Ascending aorta (tissue), 2 donors: Measurements from ENCODE around the gene PPL. TPM values are rescaled to one million over a fixed set of nuclear protein-coding genes. Genes with fewer than 3 reads are reported as not detected.
"Not testable (repeated sequence)": the region's sequence is repeated elsewhere in the genome, so short reads cannot be mapped to it uniquely, and the experiment has no call there.

ENCODE experiments used
- DNase-seq, 2 donors: peaks; one replicate each; pipeline ENCODE4 v3.0.0-alpha.2; 2019; ENCODE audit warnings: low spot score in 2 of 2
- H3K27ac ChIP-seq, 2 donors: fragments of 200-600 bp; sonication (generic); one replicate each; pipeline ENCODE4 v1.5.1; 2016 to 2017; ENCODE audit warnings: mild to moderate bottlenecking in 1 of 2
- H3K27me3 ChIP-seq: fragments of 200-600 bp; sonication (generic); one replicate; pipeline ENCODE4 v1.5.1; 2017
- H3K36me3 ChIP-seq, 2 donors: fragments of 200-600 bp; sonication (generic); one replicate each; pipeline ENCODE4 v1.5.1; 2016
- H3K4me1 ChIP-seq, 2 donors: fragments of 200-600 bp; sonication (generic); one replicate each; pipeline ENCODE4 v1.5.1; 2016 to 2017; ENCODE audit warnings: mild to moderate bottlenecking in 1 of 2
- H3K4me3 ChIP-seq, 2 donors: fragments of 200-600 bp; sonication (generic); one replicate each; pipeline ENCODE4 v1.5.1; 2016 to 2017; ENCODE audit warnings: mild to moderate bottlenecking in 1 of 2
- H3K9me3 ChIP-seq, 2 donors: fragments of 200-600 bp; sonication (generic); one replicate each; pipeline ENCODE4 v1.5.1; 2016
- intact Hi-C: fragments of 100-400 bp; cut with DNase I; formaldehyde crosslinking; loops from one replicate; pipeline ENCODE4 v1.15.1; 2023
- total RNA-seq: library from RNA; depleted of rRNA; stranded (reverse); fragments of >200 nt; gene quantifications from one replicate; pipeline ENCODE4 v1.1.0, GENCODE V29; 2016
- TF ChIP-seq, protein P1 (sequence below), 3 experiments: fragments of 200-600 bp in 2 of 3; fragments of 450-650 bp in 1 of 3; sonication (generic) in 2 of 3; IDR thresholded peaks; one replicate each; pipeline ENCODE4 v1.5.1; 2016 to 2019; ENCODE audit warnings: antibody characterized with exemption in 3 of 3, mild to moderate bottlenecking in 1 of 3, moderate library complexity in 1 of 3

The PPL gene
- total RNA-seq, 1 donor from 2014 or later: 25.7 TPM

DNA sequence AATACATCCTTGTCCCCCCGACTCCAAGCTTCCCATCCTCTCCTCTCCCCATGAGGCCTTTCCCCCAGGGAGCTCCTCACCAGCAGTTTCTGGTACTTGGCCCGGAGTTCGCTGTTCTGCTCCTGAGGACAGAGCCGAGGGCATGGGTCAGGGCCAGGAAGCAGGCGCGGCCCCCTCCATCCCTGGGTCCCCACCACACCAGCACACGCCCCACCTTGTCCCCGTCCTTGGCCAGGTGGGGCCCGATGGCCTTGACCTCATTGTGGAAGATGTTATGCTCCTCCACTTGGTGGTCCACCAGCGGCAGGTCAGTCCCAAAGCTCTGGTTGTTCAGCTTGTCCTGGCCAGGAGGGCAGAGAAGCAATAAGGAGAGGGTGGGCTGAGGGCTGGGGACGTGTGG, 36.2 kb downstream of the PPL start:
- no peaks in the 10 kb centered on the region for H3K4me1 ChIP-seq
- intact Hi-C loops: no loop called here
- no peak for DNase-seq
- H3K9me3 ChIP-seq: peaks cover 0 to 3% of the 10 kb centered on the region in 2 donors
- no peak overlapping the region for H3K4me3 ChIP-seq
- TF ChIP-seq, protein P1, sequence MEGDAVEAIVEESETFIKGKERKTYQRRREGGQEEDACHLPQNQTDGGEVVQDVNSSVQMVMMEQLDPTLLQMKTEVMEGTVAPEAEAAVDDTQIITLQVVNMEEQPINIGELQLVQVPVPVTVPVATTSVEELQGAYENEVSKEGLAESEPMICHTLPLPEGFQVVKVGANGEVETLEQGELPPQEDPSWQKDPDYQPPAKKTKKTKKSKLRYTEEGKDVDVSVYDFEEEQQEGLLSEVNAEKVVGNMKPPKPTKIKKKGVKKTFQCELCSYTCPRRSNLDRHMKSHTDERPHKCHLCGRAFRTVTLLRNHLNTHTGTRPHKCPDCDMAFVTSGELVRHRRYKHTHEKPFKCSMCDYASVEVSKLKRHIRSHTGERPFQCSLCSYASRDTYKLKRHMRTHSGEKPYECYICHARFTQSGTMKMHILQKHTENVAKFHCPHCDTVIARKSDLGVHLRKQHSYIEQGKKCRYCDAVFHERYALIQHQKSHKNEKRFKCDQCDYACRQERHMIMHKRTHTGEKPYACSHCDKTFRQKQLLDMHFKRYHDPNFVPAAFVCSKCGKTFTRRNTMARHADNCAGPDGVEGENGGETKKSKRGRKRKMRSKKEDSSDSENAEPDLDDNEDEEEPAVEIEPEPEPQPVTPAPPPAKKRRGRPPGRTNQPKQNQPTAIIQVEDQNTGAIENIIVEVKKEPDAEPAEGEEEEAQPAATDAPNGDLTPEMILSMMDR (IDR thresholded peaks at IDR 0.05): no peak
- peaks cover 15 to 36% of the 10 kb centered on the region in 2 donors for H3K36me3 ChIP-seq
- no peaks in the 10 kb centered on the region for H3K27me3 ChIP-seq
- H3K27ac ChIP-seq: no peak overlapping the region

DNA sequence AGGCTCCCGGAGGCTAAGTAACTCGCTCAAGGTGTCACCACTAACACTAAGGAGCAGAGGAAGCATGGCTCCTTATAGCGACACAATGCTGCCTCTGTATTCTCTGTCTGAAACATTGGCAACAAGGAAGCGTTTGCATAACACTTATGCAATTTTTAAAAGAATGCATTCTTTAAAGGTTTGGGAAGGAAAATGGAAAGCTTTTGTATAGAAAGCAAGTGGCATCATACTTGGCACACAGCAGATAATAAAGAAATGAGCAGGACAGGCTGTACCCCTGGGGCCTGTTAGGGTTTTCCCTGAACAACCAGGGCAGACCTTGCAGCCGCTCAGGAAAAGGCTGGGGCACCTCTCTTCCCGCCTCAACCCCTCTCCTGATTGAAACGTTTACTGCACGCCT, 36.9 kb downstream of the PPL start:
- Histone ChIP-seq H3K27ac (no peak overlapping the region), H3K9me3 (peaks cover 0 to 3% of the 10 kb centered on the region in 2 donors), H3K27me3 (no peaks in the 10 kb centered on the region), H3K4me1 (no peaks in the 10 kb centered on the region), H3K4me3 (no peak overlapping the region), H3K36me3 (peaks cover 19 to 44% of the 10 kb centered on the region in 2 donors)
- intact Hi-C loops: no loop called here
- no peak for DNase-seq
- TF ChIP-seq, protein P1 (IDR thresholded peaks at IDR 0.05): no peak

DNA sequence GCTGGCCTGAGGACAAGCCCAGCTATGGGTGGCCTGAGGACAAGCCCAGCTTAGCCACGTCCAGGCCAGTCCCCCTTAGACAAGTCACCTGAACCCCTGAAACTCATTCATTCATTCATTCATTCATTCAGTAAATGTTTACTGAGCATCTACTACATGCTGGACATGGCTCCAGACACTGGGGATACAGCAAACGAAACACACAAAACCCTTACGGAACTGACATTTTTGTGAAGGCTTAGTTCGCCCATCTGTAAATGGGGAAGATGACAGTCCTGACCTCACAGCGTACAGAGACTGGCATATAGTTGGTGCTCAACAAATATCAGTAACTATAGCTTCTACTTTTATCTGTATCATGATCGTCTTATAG, 37.5 kb downstream of the PPL start:
- Histone ChIP-seq H3K27me3 (no peaks in the 10 kb centered on the region), H3K27ac (no peak overlapping the region), H3K4me3 (no peak overlapping the region), H3K9me3 (peaks cover 0 to 3% of the 10 kb centered on the region in 2 donors), H3K36me3 (peaks cover 21 to 49% of the 10 kb centered on the region in 2 donors), H3K4me1 (no peaks in the 10 kb centered on the region)
- DNase-seq: no peak
- intact Hi-C loops: no loop called here
- TF ChIP-seq, protein P1 (IDR thresholded peaks at IDR 0.05): no peak

DNA sequence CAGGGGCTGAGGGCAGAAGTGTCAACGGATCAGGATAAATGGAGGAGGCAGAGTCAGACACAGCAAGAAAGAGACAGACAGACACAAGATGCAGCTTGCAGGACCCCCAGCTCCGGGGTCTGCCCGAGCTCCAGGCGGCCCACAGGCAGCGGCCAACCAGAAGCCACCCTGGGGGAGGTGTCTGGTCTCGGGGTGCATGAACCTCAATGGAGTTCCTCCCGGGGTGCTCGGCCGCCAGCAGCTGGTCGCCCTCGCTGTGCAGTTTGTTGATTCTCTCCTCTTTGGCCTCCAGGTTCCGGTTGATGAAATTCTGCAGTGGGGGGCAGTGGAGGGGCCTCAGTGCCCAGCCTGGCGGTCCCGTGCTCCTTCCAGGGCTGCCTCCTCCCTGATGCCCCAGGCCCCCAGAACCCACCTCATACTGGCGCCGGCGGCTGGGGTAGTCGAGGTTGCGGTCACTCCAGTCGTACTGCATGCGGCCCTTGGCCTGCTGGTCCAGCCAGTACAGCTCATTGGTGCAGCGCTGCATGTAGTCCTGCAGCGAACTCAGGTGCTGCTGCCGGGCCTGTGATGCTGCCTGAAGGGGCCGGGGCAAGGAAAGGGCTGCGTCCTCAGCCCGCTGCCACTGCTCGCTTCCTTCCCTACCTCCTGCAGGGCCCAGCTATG, 38.0 kb downstream of the PPL start:
- Histone ChIP-seq H3K9me3 (peaks cover 0 to 3% of the 10 kb centered on the region in 2 donors), H3K27ac (no peak overlapping the region), H3K4me1 (no peaks in the 10 kb centered on the region), H3K4me3 (no peak overlapping the region), H3K27me3 (no peaks in the 10 kb centered on the region), H3K36me3 (peaks cover 25 to 52% of the 10 kb centered on the region in 2 donors)
- no peak for DNase-seq
- intact Hi-C loops: no loop called here
- TF ChIP-seq, protein P1 (IDR thresholded peaks at IDR 0.05): no peak

DNA sequence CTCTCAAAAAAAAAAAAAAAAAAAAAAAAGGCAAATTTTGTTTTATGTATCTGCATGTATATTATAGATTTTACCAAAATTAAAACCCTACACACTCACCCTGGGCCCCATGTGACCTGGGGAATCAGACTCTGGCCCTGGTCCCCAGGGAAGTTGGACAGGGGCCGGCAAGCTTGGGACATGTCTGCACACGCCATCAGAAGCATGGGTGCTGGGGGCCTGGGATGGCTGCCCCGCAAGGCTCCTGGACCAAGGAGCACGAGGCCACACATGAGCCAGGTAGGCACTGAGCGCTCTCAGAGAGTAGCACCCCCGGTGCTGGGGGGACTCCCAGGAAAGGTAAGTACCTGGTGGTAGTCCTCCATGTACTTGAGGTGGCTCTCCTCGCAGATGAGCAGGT, 39.6 kb downstream of the PPL start:
- intact Hi-C loops: no loop called here
- Histone ChIP-seq H3K4me1 (no peaks in the 10 kb centered on the region), H3K9me3 (peaks cover 0 to 3% of the 10 kb centered on the region in 2 donors), H3K4me3 (no peak overlapping the region), H3K36me3 (peaks cover 25 to 63% of the 10 kb centered on the region in 2 donors), H3K27me3 (no peaks in the 10 kb centered on the region), H3K27ac (no peak overlapping the region)
- DNase-seq: no peak
- TF ChIP-seq, protein P1 (IDR thresholded peaks at IDR 0.05): no peak

DNA sequence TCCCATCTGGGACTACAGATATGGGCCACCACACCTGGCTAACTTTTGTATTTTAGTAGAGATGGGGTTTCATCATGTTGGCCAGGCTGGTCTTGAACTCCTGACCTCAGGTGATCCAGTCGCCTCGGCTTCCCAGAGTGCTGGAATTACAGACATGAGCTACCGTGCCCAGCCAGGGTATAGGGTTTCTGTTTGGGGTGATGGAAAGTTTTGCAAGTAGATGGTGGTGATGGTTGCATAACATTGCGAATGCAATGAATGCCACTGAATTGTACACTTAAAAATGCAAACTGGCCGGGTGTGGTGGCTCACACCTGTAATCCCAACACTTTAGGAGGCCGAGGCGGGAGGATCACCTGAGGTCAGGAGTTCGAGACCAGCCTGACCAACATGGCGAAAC, 40.2 kb downstream of the PPL start:
- DNase-seq, H3K9me3 ChIP-seq, H3K27ac ChIP-seq, intact Hi-C loops, H3K4me3 ChIP-seq, H3K4me1 ChIP-seq, H3K27me3 ChIP-seq: not testable (repeated sequence)
- H3K36me3 ChIP-seq: peaks cover 25 to 67% of the 10 kb centered on the region in 2 donors
